Hematopoietic multipotent progenitor cell treated with erythropoietin and hydrocortisone succinate and interleukin-3 and kit ligand, for 6 days (in vitro differentiated cells): ENCODE results near the gene BICD2.
"Not testable (repeated sequence)": the region's sequence is repeated elsewhere in the genome, so short reads cannot be mapped to it uniquely, and the experiment has no call there.

Experiments used
- DNase-seq: peaks from one replicate; pipeline ENCODE4 v3.0.0-alpha.2; 2015

The BICD2 gene

GRCh38 chr9:92769990-92770359 is 5.3 kb upstream of the BICD2 start:
- peak; percentile 72 for DNase-seq

- DNase-seq, result no peak
Measured at GRCh38 chr9:92769286-92769685, 4.7 kb upstream of the BICD2 start.

DNA sequence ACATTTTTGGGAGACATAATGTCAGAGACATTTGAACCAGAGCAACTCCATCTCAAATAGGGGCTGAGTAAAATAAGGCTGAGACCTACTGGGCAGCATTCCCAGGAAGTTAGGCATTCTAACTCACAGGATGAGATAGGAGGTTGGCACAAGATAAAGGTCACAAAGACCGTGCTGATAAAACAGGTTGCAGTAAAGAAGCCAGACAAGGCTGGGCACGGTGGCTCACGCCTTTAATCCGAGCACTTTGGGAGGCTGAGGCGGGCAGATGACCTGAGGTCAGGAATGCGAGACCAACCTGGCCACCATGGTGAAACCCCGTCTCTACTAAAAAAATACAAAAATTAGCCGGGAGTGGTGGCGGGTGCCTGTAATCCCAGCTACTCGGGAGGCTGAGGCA is 4.2 kb upstream of the BICD2 start:
- DNase-seq, result not testable (repeated sequence)

DNA sequence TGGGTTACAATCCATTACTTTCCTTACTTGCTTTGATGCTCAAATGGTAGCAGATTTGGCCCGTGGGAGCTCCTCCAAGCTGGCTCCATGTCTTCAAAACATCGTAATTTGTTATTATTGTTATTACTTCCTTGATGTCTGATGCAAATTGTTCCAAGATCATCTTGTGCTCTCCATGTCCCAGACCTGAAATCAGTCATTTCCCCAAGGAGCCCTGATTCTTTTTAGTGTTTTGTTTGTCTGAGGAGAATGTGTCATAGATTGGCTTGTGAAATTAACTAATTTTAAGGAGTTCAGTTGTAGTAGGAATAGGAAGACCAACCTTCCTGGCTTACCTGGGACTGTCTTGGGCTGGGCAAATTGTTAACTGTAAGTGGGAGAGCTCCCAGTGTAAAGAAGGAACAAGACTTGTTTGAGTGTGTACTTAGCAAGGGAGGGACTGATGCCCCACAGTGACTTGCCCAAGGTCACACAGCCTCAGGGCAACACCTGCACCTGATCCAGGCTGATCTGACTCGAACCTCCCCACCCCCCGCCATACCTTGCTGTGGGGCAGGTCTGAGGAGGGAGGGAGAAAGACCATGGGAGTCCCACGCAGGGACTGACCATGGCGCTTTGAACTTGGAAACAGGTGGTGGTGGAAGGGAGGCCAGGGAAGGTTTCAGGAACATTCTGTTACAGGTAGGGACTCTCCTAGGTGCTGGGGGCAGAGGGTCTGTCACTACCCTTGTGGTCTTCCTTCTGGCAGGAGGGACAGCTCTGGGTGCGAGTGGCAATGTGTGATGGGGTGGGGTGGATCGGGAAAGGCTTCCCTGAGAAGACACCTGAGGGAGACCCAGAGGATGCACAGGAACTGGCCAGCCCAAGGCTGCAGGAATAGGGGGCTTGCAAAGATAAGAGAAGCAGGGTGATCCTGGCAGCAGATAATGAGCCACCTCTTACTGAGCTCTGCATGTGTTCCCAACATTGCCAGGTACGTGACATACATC is 2.7 kb upstream of the BICD2 start:
- DNase-seq, result no peak

GRCh38 chr9:92764988-92765936 is 629 bp upstream of the BICD2 start:
- DNase-seq, result peak; percentile 98

- DNase-seq, result peak; percentile 69
Measured at GRCh38 chr9:92763721-92764380, 782 bp downstream of the BICD2 start.

- peak; percentile 63 for DNase-seq
Measured at GRCh38 chr9:92762781-92763708, 1.6 kb downstream of the BICD2 start.

DNA sequence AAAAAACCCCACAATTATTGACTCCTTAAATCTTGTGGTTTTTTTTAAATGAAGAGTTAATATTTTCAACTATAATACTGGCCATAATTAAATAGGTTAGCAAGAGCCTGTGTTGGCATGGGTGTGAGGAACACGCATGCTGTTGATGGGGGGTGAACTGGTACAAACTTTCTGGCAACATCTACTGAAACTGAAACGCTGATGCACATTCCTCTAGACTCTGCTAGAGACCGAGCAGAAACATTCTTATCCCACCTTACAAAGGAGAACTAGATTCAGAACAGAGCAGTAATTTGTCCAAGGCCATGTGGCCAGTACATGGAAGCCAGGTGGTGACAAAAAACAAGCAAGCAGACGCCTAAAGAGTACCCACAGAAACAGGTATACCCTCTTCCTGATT is 2.4 kb downstream of the BICD2 start:
- DNase-seq, result no peak

GRCh38 chr9:92761686-92762085 is 2.9 kb downstream of the BICD2 start:
- DNase-seq, result peak; percentile 67

GRCh38 chr9:92760494-92760893 is 4.1 kb downstream of the BICD2 start:
- DNase-seq, result no peak

DNA sequence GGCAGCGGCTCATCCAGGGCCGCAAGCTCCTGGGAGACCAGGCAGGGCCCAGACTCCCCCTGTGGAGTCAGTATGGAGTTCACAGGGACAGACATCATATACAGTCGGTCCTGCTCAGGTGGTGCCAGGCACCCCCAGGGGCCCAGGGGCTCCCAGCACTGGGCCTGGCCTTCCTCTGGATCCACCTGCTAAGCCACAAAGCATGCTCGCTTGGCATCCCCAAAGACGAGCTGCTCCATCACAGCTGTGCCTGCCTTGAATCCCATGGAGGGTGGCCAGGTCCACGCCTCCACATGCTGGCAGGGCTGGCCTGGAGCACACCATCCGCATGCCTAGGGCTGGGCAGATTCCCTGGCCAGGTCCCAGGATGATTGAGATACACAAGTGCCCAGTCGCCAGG is 4.6 kb downstream of the BICD2 start:
- DNase-seq, result no peak

DNA sequence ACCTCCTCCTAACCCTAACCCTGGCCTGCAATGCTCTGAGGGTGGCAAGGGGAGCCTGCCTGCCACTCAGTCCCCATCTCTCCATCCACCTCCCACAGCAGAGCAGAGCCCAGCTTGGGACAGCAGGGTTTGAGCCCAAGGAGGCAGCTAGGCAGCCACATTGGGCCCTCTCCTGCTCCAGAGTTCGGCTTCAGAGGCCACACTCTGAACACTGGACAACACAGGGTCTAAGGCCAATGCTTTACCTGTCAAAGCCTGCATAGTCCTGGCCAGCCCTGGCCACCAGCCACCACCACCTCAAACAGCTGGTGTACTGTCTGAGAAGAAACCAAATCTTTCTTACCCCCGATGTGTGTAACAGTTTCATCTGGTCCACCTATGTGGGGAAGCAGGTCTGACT is 5.2 kb downstream of the BICD2 start:
- DNase-seq, result no peak

DNA sequence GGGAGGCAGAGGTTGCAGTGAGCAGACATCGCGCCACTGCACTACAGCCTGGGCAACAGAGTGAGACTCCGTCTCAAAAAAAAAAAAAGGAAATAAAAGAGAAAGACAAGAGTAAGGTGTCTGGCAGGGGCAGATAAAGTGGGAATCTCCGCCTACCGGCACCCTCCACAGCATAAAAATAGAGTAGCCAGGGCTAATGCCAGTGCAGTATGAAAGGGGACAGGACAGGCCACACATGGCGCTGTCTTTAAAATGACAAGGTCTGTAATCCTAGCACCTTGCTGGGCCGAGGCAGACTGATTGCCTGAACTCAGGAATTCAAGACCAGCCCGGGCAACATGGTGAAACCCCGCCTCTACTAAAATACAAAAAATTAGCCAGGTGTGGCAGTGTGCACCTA is 7.8 kb downstream of the BICD2 start:
- peak; percentile 67 for DNase-seq

DNA sequence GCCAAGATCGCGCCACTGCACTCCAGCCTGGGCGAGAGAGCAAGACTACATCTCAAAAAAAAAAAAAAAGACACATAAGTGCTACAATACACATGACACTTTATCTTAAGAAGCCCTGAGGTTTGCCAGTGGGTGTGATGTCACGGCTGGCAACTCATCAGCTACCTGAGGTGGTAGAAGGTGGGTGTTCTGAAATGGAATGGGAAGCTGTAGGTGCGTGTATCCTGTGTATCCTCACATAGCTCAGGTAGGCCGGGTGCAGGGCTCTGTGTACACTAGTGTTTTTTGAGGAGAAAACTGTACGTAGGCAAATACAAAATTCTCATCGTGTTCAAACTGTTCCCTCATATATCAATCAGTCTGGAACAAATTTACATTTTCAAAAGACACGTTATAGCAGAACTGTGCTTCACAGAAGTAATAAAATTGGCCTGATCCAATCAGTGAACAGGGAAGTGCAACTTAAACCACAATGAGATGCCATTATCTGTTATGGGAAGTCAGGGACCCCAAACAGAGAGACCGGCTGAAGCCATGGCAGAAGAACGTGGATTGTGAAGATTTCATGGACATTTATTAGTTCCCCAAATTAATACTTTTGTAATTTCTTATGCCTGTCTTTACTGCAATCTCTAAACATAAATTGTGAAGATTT is 10.4 kb downstream of the BICD2 start:
- no peak for DNase-seq

GRCh38 chr9:92752812-92753404 is 11.7 kb downstream of the BICD2 start:
- no peak for DNase-seq

DNA sequence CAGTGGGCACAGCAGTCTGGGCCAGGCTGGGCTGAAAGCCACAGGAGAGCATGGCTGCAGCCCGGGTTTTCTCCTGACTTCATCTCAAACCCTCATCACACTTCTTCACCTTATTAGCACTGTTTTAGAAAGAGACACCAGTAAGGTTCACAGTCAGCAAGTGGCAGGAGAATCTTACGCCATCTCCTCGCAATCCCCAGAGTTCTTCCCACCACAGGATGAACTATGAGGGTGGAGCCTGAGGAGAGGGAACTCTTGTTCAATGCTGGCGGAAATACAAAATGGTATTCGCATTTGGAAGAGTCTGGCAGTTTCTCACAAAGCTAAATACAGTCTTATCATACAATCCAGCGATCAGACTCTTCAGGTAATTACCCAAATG is 14.7 kb downstream of the BICD2 start:
- DNase-seq, result no peak

GRCh38 chr9:92749071-92749933 is 15.3 kb downstream of the BICD2 start:
- no peak for DNase-seq

DNA sequence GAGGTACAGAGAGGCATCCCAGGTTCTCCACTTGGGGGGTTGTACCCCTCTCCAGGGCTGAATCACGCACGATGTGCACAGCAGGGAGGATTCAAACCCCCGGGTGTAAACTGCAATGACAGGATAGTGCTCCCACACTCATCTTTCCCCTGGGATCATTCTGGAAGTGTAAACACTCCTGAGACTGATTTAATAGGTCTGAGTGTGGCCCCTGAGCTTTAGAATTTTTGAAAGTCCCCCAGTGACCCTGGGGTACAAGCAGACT is 16.5 kb downstream of the BICD2 start:
- no peak for DNase-seq

GRCh38 chr9:92747459-92748232 is 17.0 kb downstream of the BICD2 start:
- DNase-seq, result no peak
